ENCODE data around the gene CFAP46.

CFAP46 gene

GRCh38 chr10:132763545-132763944, 178.8 kb downstream of the CFAP46 start:
- ChIA-PET POLR2A (no interaction called here), CTCF (no interaction called here)
- Histone ChIP-seq H3K4me1 (ENCODE audit: control extremely low read depth in 1 of 4, control insufficient read depth in 4 of 4, insufficient read depth in 4 of 4, low read length in 3 of 4) (no peaks in the 10 kb centered on the region), H3K27ac (ENCODE audit: insufficient read depth in 1 of 2, low read depth in 1 of 2, low read length in 2 of 2, poor library complexity in 1 of 2, severe bottlenecking in 2 of 2) (no peak overlapping the region), H3K27me3 (replicated peaks in 2 of 5; ENCODE audit: control insufficient read depth in 4 of 5, insufficient read depth in 5 of 5, low read length in 4 of 5) (no peaks in the 10 kb centered on the region), H3K9me3 (ENCODE audit: control extremely low read depth in 1 of 5, control insufficient read depth in 4 of 5, insufficient read depth in 2 of 5, low read depth in 1 of 5, low read length in 4 of 5) (peaks cover 0 to 10% (median 4%) of the 10 kb centered on the region in 5 experiments), H3K4me3 (ENCODE audit: control insufficient read depth in 1 of 7, extremely low read depth in 1 of 7, insufficient read depth in 4 of 7, low read depth in 2 of 7, low read length in 6 of 7) (no peak overlapping the region), H3K36me3 (ENCODE audit: control insufficient read depth in 4 of 4, insufficient read depth in 4 of 4, low read length in 3 of 4) (peaks cover 0 to 58% (median 24%) of the 10 kb centered on the region in 4 experiments)
- DNase-seq = no peak
- 100% methylated on average over 5 of the region's 5 CpGs for WGBS (ENCODE audit: insufficient coverage)

DNA sequence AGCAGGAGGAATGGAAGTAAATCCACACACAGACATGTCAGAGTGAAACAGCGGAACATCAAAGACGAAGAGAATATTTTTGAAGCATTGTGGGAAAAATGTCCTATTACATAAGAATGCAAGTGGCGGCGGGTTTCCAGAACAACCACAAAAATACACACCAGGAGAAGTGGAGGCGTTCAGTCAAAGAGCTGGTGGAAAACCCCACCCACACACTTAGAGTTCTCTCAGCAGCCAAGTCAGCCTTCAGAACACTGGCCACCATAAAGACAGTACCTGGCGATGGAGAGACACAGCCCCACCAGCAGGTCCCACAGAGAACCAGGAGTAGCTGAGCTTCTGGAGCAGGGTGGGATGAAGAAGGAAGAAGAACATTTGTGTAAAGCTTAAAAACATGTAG, 180.1 kb downstream of the CFAP46 start:
- H3K9me3 ChIP-seq (ENCODE audit: control extremely low read depth in 1 of 5, control insufficient read depth in 4 of 5, insufficient read depth in 2 of 5, low read depth in 1 of 5, low read length in 4 of 5) = peaks cover 0 to 7% (median 0%) of the 10 kb centered on the region in 5 experiments
- POLR2A ChIA-PET = no interaction called here
- no peaks in the 10 kb centered on the region for H3K27me3 ChIP-seq (replicated peaks in 2 of 5; ENCODE audit: control insufficient read depth in 4 of 5, insufficient read depth in 5 of 5, low read length in 4 of 5)
- CTCF ChIA-PET = no interaction called here
- peaks cover under 1 to 55% (median 18%) of the 10 kb centered on the region in 4 experiments for H3K36me3 ChIP-seq (ENCODE audit: control insufficient read depth in 4 of 4, insufficient read depth in 4 of 4, low read length in 3 of 4)
- 100% methylated on average over 1 of the region's 6 CpGs for WGBS (ENCODE audit: insufficient coverage)
- no peak for DNase-seq
- H3K4me3 ChIP-seq (ENCODE audit: control insufficient read depth in 1 of 7, extremely low read depth in 1 of 7, insufficient read depth in 4 of 7, low read depth in 2 of 7, low read length in 6 of 7) = no peak overlapping the region
- H3K4me1 ChIP-seq (ENCODE audit: control extremely low read depth in 1 of 4, control insufficient read depth in 4 of 4, insufficient read depth in 4 of 4, low read length in 3 of 4) = no peaks in the 10 kb centered on the region
- no peak overlapping the region for H3K27ac ChIP-seq (ENCODE audit: insufficient read depth in 1 of 2, low read depth in 1 of 2, low read length in 2 of 2, poor library complexity in 1 of 2, severe bottlenecking in 2 of 2)

DNA sequence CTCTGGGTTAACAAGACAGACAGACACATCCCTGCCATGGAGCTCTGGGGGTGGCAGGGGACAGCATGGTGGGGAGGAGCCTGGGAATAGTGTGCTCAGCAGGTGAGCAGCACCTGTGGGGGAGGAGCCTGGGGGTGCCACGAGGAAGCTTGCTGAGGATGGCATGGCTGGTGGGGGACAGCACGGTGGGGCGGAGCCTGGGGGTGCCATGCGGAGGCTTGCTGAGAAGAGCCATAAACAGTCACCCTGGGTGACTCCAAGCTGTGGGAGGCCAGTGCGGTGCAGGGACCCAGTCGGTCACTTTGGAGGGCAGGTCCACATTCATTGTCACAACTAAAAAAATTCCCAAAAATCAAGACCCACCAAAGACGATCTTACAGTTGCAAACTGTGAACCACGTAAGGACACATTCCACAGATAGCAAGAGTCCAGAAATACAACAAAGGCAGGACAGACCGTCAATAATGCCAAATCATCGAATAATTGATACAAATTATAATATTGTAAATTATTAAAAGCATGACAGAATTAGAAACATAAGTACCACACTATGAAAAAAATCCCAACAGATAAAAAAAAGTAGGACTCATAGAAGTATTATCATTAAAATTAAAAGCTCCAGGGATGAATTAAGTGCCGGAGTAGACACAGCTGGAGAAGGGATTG, 180.8 kb downstream of the CFAP46 start:
- CTCF ChIA-PET = interaction anchor here (0.9 kb wide), 1 partner anchor 106 kb away, joined by 3 read pairs; no protein-coding TSS in a partner anchor
- H3K4me1 ChIP-seq (ENCODE audit: control extremely low read depth in 1 of 4, control insufficient read depth in 4 of 4, insufficient read depth in 4 of 4, low read length in 3 of 4) = no peaks in the 10 kb centered on the region
- DNase-seq = no peak
- peaks cover 0 to 7% (median 0%) of the 10 kb centered on the region in 5 experiments for H3K9me3 ChIP-seq (ENCODE audit: control extremely low read depth in 1 of 5, control insufficient read depth in 4 of 5, insufficient read depth in 2 of 5, low read depth in 1 of 5, low read length in 4 of 5)
- H3K27ac ChIP-seq (ENCODE audit: insufficient read depth in 1 of 2, low read depth in 1 of 2, low read length in 2 of 2, poor library complexity in 1 of 2, severe bottlenecking in 2 of 2) = no peak overlapping the region
- H3K27me3 ChIP-seq (replicated peaks in 2 of 5; ENCODE audit: control insufficient read depth in 4 of 5, insufficient read depth in 5 of 5, low read length in 4 of 5) = no peaks in the 10 kb centered on the region
- no peak overlapping the region for H3K4me3 ChIP-seq (ENCODE audit: control insufficient read depth in 1 of 7, extremely low read depth in 1 of 7, insufficient read depth in 4 of 7, low read depth in 2 of 7, low read length in 6 of 7)
- POLR2A ChIA-PET = no interaction called here
- WGBS (ENCODE audit: insufficient coverage) = 95% methylated on average over 7 of the region's 11 CpGs
- H3K36me3 ChIP-seq (ENCODE audit: control insufficient read depth in 4 of 4, insufficient read depth in 4 of 4, low read length in 3 of 4) = peaks cover 2 to 58% (median 20%) of the 10 kb centered on the region in 4 experiments

- no peak overlapping the region for H3K27ac ChIP-seq (ENCODE audit: insufficient read depth in 1 of 2, low read depth in 1 of 2, low read length in 2 of 2, poor library complexity in 1 of 2, severe bottlenecking in 2 of 2)
- no peak for DNase-seq
- peaks cover 0 to 13% (median 0%) of the 10 kb centered on the region in 5 experiments for H3K9me3 ChIP-seq (ENCODE audit: control extremely low read depth in 1 of 5, control insufficient read depth in 4 of 5, insufficient read depth in 2 of 5, low read depth in 1 of 5, low read length in 4 of 5)
- no peaks in the 10 kb centered on the region for H3K4me1 ChIP-seq (ENCODE audit: control extremely low read depth in 1 of 4, control insufficient read depth in 4 of 4, insufficient read depth in 4 of 4, low read length in 3 of 4)
- H3K36me3 ChIP-seq (ENCODE audit: control insufficient read depth in 4 of 4, insufficient read depth in 4 of 4, low read length in 3 of 4) = peaks cover 8 to 75% (median 32%) of the 10 kb centered on the region in 4 experiments
- CTCF ChIA-PET = no interaction called here
- no peaks in the 10 kb centered on the region for H3K27me3 ChIP-seq (replicated peaks in 2 of 5; ENCODE audit: control insufficient read depth in 4 of 5, insufficient read depth in 5 of 5, low read length in 4 of 5)
- POLR2A ChIA-PET = no interaction called here
- over 99% methylated on average over 14 of the region's 14 CpGs for WGBS (ENCODE audit: insufficient coverage)
- no peak overlapping the region for H3K4me3 ChIP-seq (ENCODE audit: control insufficient read depth in 1 of 7, extremely low read depth in 1 of 7, insufficient read depth in 4 of 7, low read depth in 2 of 7, low read length in 6 of 7)
These were observed 183.5 kb downstream of the CFAP46 start for GRCh38 chr10:132758865-132759264.

All from common myeloid progenitor, CD34-positive (primary cell).